HEK293T (cell line): Measurements from ENCODE around the gene PLXNA2.

Experiments used
- CTCF ChIA-PET: fragments of 350-600 bp; formaldehyde crosslinking; extraction: SDS; loops from one replicate; lab custom pipeline; 2021; ENCODE audit warnings: antibody characterized with exemption, inconsistent platforms; lab: Yijun Ruan, JAX
- POLR2A ChIA-PET: fragments of 350-600 bp; formaldehyde crosslinking; extraction: SDS; loops from one replicate; lab custom pipeline; 2020; ENCODE audit warnings: antibody characterized with exemption, inconsistent platforms; lab: Yijun Ruan, JAX
- DNase-seq: peaks from one replicate; pipeline ENCODE4 v3.0.0; 2012; ENCODE audit warnings: mixed read lengths; ENCODE audit errors: extremely low spot score
- ARNT ChIP-seq: fragments of 450-650 bp; IDR thresholded peaks from 2 replicates; pipeline ENCODE4 v1.6.1; 2017; ENCODE audit warnings: mild to moderate bottlenecking
- BHLHE40 ChIP-seq: fragments of 450-650 bp; IDR thresholded peaks from 2 replicates; pipeline ENCODE4 v1.6.1; 2016; ENCODE audit warnings: mild to moderate bottlenecking, moderate library complexity, borderline replicate concordance
- CTBP1 ChIP-seq: fragments of 450-650 bp; IDR thresholded peaks from 2 replicates; pipeline ENCODE4 v1.6.1; 2016; ENCODE audit warnings: borderline replicate concordance
- ELF4 ChIP-seq: fragments of 450-650 bp; IDR thresholded peaks from 2 replicates; pipeline ENCODE4 v1.6.1; 2017; ENCODE audit warnings: antibody characterized with exemption
- FOXA1 ChIP-seq: fragments of 450-650 bp; IDR thresholded peaks from 2 replicates; pipeline ENCODE4 v1.6.1; 2016; ENCODE audit warnings: mild to moderate bottlenecking
- FOXK2 ChIP-seq: fragments of 450-650 bp; IDR thresholded peaks from 2 replicates; pipeline ENCODE4 v1.6.1; 2016; ENCODE audit warnings: mild to moderate bottlenecking
- FOXM1 ChIP-seq: fragments of 450-650 bp; IDR thresholded peaks from 2 replicates; pipeline ENCODE4 v1.6.1; 2017; ENCODE audit warnings: mild to moderate bottlenecking, borderline replicate concordance
- HDGF ChIP-seq: fragments of 450-650 bp; IDR thresholded peaks from 2 replicates; pipeline ENCODE4 v1.6.1; 2017; ENCODE audit warnings: antibody characterized with exemption, borderline replicate concordance
- L3MBTL2 ChIP-seq: fragments of 450-650 bp; conservative IDR thresholded peaks from 2 replicates; pipeline ENCODE4 v1.6.1; 2016; ENCODE audit warnings: mild to moderate bottlenecking
- LEF1 ChIP-seq: fragments of 450-650 bp; IDR thresholded peaks from 2 replicates; pipeline ENCODE4 v1.6.1; 2017; ENCODE audit warnings: mild to moderate bottlenecking, borderline replicate concordance
- NFRKB ChIP-seq: fragments of 450-650 bp; IDR thresholded peaks from 2 replicates; pipeline ENCODE4 v1.6.1; 2016; ENCODE audit warnings: mild to moderate bottlenecking, moderate library complexity
- PKNOX1 ChIP-seq: fragments of 450-650 bp; IDR thresholded peaks from 2 replicates; pipeline ENCODE4 v1.6.1; 2016
- SP1 ChIP-seq: fragments of 450-650 bp; IDR thresholded peaks from 2 replicates; pipeline ENCODE4 v1.6.1; 2017
- SUZ12 ChIP-seq: fragments of 450-650 bp; IDR thresholded peaks from 2 replicates; pipeline ENCODE4 v1.6.1; 2016; ENCODE audit warnings: mild to moderate bottlenecking
- TARDBP ChIP-seq: fragments of 450-650 bp; IDR thresholded peaks from 2 replicates; pipeline ENCODE4 v1.6.1; 2016
- ZNF384 ChIP-seq: fragments of 450-650 bp; IDR thresholded peaks from 2 replicates; pipeline ENCODE4 v1.6.1; 2016

PLXNA2 gene

GRCh38 chr1:208209896-208210589, 34.1 kb downstream of the PLXNA2 start:
- TF ChIP-seq FOXM1 (no peak), SUZ12 (no peak), PKNOX1 (no peak), CTBP1 (no peak), L3MBTL2 (no peak), ELF4 (no peak), NFRKB (no peak), ARNT (no peak)
- POLR2A ChIA-PET = no interaction called here
- DNase-seq = no peak
- CTCF ChIA-PET = interaction anchor here (0.6 kb wide), 1 partner anchor 29 kb away, joined by 3 read pairs; no protein-coding TSS in a partner anchor

GRCh38 chr1:208209286-208209685, 34.9 kb downstream of the PLXNA2 start:
- no peak for TF ChIP-seq TARDBP
- TF ChIP-seq LEF1 = no peak
- no peak for TF ChIP-seq NFRKB
- no peak for TF ChIP-seq ZNF384
- ChIA-PET POLR2A (no interaction called here), CTCF (no interaction called here)
- no peak for DNase-seq

- no peak for DNase-seq
- TF ChIP-seq FOXA1 (no peak), ELF4 (no peak), SP1 (no peak), LEF1 (no peak), CTBP1 (no peak), HDGF (no peak), L3MBTL2 (no peak), ARNT (no peak), SUZ12 (no peak), PKNOX1 (no peak), FOXK2 (no peak), BHLHE40 (no peak), ZNF384 (no peak)
- POLR2A ChIA-PET = no interaction called here
- CTCF ChIA-PET = interaction anchor here (1.1 kb wide), 1 partner anchor 20 kb away, joined by 3 read pairs; no protein-coding TSS in a partner anchor
Measured at GRCh38 chr1:208208132-208208487, 36.1 kb downstream of the PLXNA2 start.

- TF ChIP-seq L3MBTL2 (no peak), PKNOX1 (no peak), LEF1 (no peak), FOXA1 (no peak), BHLHE40 (no peak), FOXK2 (no peak), CTBP1 (no peak), TARDBP (no peak), SUZ12 (no peak), ELF4 (no peak), FOXM1 (no peak), NFRKB (no peak), ZNF384 (no peak), ARNT (no peak), HDGF (no peak), SP1 (no peak)
- CTCF ChIA-PET = interaction anchor here (0.8 to 1.1 kb wide), 2 partner anchors 11 to 21 kb away, joined by 3 read pairs; no protein-coding TSS in a partner anchor
- no peak for DNase-seq
- POLR2A ChIA-PET = no interaction called here
Measured at GRCh38 chr1:208207388-208208131, 36.6 kb downstream of the PLXNA2 start.

- ChIA-PET POLR2A (no interaction called here), CTCF (interaction anchor here (0.6 to 1.2 kb wide), 3 partner anchors 12 to 207 kb away, joined by 3 read pairs; no protein-coding TSS in a partner anchor)
- TF ChIP-seq PKNOX1 (no peak), FOXA1 (no peak)
- DNase-seq = no peak
Measured at GRCh38 chr1:208206092-208206698, 38.0 kb downstream of the PLXNA2 start.
